ENCODE results near the gene IRGC.

Gene IRGC

GRCh38 chr19:43691755-43692154, 24.1 kb upstream of the IRGC start:
- DNase-seq (ENCODE audit: low read depth): no peak

- no peak for DNase-seq (ENCODE audit: low read depth)
These were observed 23.5 kb upstream of the IRGC start for GRCh38 chr19:43692385-43692784.

- DNase-seq (ENCODE audit: low read depth): no peak
These were observed 23.0 kb upstream of the IRGC start for GRCh38 chr19:43692877-43693276.

GRCh38 chr19:43694553-43694952, 21.3 kb upstream of the IRGC start:
- no peak for DNase-seq (ENCODE audit: low read depth)

GRCh38 chr19:43695985-43696704, 19.7 kb upstream of the IRGC start:
- no peak for DNase-seq (ENCODE audit: low read depth)

GRCh38 chr19:43697295-43697694, 18.6 kb upstream of the IRGC start:
- DNase-seq (ENCODE audit: low read depth): no peak

- no peak for DNase-seq (ENCODE audit: low read depth)
These were observed 16.1 kb upstream of the IRGC start for GRCh38 chr19:43699506-43700394.

GRCh38 chr19:43700395-43701000, 15.4 kb upstream of the IRGC start:
- peak; percentile 45 for DNase-seq (ENCODE audit: low read depth)

- no peak for DNase-seq (ENCODE audit: low read depth)
These were observed 11.7 kb upstream of the IRGC start for GRCh38 chr19:43704002-43704705.

- no peak for DNase-seq (ENCODE audit: low read depth)
These were observed 10.1 kb upstream of the IRGC start for GRCh38 chr19:43705729-43706128.

GRCh38 chr19:43707158-43707712, 8.6 kb upstream of the IRGC start:
- no peak for DNase-seq (ENCODE audit: low read depth)

GRCh38 chr19:43708716-43709115, 7.2 kb upstream of the IRGC start:
- no peak for DNase-seq (ENCODE audit: low read depth)

GRCh38 chr19:43711751-43712355, 4.0 kb upstream of the IRGC start:
- DNase-seq (ENCODE audit: low read depth): no peak

GRCh38 chr19:43713208-43713607, 2.7 kb upstream of the IRGC start:
- DNase-seq (ENCODE audit: low read depth): no peak

- no peak for DNase-seq (ENCODE audit: low read depth)
These were observed 2.9 kb downstream of the IRGC start for GRCh38 chr19:43718627-43719377.

GRCh38 chr19:43719378-43719868, 3.5 kb downstream of the IRGC start:
- no peak for DNase-seq (ENCODE audit: low read depth)

- DNase-seq (ENCODE audit: low read depth): no peak
These were observed 4.0 kb downstream of the IRGC start for GRCh38 chr19:43719918-43720317.

GRCh38 chr19:43720936-43721335, 5.1 kb downstream of the IRGC start:
- no peak for DNase-seq (ENCODE audit: low read depth)

- no peak for DNase-seq (ENCODE audit: low read depth)
These were observed 5.7 kb downstream of the IRGC start for GRCh38 chr19:43721469-43722048.

- no peak for DNase-seq (ENCODE audit: low read depth)
These were observed 7.7 kb downstream of the IRGC start for GRCh38 chr19:43723588-43723987.
